HG03558 (cell line): ENCODE data around the gene GRB10.

Source experiments
- ATAC-seq: cut with Tn5 transposase; IDR thresholded peaks from one replicate; pipeline ENCODE4 v1.9.1; 2021; ENCODE audit warnings: moderate number of reproducible peaks; ENCODE audit not compliant: unreplicated experiment; ENCODE audit errors: extremely low read depth

The GRB10 gene

DNA sequence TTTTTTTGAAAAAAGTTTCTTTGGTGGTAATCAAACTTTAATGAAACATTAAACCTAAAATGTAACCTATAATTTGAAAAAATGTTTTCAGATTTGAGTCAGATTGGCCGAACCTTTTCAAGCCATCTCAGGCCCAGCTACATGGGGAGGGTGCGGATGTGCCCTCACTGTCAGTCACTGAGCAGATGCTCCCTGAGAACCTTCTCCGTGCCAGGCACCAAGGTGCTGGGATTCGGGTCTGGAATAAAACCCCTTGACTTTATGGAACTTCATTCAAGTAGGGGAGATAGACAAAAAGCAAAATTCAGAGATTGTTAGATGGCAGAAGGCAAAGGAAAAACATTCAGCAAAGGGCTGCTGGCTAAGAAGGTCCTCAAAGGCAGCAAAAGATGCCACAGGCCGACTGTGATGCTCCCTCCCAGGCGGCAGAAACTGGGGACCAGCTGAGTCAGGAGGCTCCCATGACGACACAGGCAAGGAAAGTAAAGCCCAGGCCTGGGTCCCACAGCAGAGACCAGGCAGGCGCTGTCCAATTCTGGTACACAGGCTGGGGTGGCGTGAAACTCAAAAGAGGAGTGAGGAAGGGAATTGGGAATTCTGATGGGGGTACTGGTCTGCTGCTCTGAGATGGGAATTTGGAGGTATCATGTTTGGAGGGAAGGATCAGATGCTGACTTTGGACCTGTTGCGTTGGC lies 135.3 kb downstream of the GRB10 start:
- ATAC-seq, result no peak

DNA sequence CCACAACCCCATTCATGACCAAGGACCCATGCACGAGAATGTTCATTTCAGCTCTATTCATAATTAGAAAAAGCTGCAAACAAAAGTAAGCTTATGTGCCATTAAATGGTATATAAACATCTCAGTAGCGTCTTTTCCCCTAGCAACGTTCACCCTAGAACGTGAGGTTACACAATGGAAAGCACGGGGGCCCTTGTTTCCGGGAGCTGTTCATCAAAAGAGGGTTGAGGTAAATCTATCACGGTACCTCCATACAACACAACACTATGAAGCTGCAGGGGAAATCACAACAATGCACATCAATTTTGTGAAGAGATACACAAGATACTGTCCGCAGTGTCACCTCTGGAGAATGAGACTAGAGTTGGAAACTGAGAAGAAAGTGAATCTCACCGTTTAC lies 136.6 kb downstream of the GRB10 start:
- no peak for ATAC-seq

- no peak for ATAC-seq
Observed at GRCh38 chr7:50645186-50645585, 137.5 kb downstream of the GRB10 start.

- ATAC-seq, result no peak
Observed at GRCh38 chr7:50644586-50644985, 138.1 kb downstream of the GRB10 start.

GRCh38 chr7:50644114-50644513 lies 138.6 kb downstream of the GRB10 start:
- no peak for ATAC-seq

- ATAC-seq, result no peak
Observed at GRCh38 chr7:50641442-50642405, 141.0 kb downstream of the GRB10 start.

DNA sequence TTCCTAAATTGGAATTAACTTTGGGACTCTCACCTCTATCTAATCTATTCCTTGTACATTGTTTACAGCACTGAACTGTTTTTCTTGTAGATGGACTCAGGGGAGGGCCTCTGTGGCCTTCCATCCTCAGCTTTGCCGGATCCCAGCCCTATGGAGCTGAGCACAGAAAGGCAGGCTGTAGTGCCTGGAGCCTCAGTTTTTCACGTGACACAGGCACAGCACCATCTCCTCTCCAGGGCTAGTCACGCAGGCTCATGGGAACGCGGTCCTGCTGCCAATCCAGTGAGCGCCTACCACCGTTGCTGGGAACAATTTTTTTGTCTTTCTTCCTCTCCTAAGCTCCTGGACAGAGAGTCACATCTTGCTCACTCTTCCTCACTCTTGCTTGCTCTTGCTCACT lies 141.9 kb downstream of the GRB10 start:
- ATAC-seq, result no peak

- no peak for ATAC-seq
Observed at GRCh38 chr7:50640256-50640655, 142.4 kb downstream of the GRB10 start.

GRCh38 chr7:50637725-50638643 lies 144.7 kb downstream of the GRB10 start:
- ATAC-seq, result no peak

- ATAC-seq, result no peak
Observed at GRCh38 chr7:50634378-50634777, 148.3 kb downstream of the GRB10 start.

DNA sequence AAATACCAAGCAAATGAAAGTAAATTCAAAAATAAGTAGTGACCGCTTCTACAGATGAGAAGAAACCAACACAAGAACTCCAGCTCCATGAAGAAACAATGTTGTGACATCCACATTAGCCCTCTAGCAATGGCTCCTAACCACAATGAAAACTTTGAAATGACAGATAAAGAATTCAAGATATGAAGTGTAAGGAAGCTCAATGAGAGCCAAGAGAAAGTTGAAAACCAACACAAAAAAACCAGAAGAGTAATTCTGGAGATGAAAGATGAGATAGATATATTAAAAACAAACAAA lies 149.3 kb downstream of the GRB10 start:
- no peak for ATAC-seq

DNA sequence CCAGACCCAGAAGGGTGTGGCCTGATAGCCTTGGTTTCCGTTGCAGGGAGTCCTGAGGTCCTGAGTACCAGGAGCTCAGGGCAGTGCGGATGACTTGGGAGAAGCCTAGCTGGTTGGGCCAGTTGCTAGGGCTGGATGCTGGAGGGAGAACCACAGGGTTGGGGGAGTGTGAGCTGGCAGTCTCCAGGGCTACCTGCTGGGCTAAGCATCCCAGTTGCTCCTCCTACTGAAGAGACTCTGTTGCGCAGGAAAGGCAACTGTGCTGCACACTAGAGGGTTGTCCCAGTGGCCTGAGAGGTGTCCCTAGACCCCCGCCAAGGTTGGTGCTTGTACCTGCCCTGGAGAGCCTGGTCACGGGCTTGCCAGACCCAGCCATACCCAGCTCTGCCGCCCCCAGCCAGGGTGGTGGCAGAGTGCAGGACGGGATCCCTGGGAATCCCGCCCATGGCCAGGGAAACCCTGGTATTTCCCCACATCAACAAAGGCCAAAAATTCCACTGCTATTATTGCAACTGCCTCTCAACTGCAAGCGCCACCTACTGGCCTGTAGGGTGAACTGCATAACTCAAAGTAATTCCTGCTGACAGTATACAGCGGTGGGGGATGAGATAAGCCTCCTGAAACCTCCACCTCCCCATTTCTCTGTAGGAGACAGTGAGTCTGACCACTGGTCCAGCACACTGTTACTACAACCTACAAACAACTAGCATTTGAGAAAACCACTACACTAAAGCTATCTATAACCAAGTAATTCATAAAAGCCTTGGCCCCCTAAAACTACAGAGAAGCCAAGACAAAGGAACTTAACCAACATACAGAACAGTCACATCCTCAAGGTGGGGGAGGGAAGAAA lies 149.9 kb downstream of the GRB10 start:
- ATAC-seq, result no peak

DNA sequence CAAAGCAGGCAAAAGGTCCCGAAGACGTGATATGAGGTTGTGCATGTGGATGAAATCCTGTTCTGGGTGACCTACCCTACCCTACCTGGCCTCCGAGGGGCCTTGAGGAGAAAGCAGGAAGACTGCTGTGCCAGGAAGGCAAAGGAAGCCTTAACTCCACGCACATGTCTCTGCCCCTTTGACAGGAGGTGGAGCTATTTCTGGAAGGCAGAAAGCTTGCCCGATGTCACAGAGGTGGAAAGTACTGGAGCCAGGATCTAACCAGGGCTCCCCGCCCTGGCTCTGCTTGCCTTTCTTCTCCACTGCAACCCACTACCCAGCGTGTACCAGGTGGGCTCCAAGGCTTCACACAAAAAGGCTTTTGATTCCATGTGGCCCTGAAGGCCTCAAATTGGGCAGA lies 151.1 kb downstream of the GRB10 start:
- ATAC-seq, result no peak

DNA sequence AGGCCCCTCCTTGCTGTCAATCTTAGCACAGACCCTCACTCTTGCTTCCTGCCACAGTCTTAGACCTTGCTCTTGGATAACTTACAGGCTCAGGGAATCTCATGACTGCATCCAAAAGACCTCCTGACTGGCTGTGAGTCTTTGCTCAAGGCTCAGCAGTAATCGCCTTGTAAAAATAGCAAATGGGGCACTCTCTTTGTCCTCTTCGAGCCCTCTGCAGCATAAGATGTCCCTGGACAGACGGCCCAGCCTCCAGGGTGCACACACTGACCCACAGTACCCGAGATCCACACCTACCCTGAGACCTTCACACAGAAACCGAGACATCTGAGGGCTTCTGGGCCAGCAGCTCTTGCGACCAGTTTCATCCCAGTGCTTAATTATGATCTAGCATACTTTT lies 151.6 kb downstream of the GRB10 start:
- ATAC-seq, result no peak

- no peak for ATAC-seq
Observed at GRCh38 chr7:50629238-50629901, 153.3 kb downstream of the GRB10 start.

GRCh38 chr7:50628434-50629084 lies 154.1 kb downstream of the GRB10 start:
- ATAC-seq, result no peak

DNA sequence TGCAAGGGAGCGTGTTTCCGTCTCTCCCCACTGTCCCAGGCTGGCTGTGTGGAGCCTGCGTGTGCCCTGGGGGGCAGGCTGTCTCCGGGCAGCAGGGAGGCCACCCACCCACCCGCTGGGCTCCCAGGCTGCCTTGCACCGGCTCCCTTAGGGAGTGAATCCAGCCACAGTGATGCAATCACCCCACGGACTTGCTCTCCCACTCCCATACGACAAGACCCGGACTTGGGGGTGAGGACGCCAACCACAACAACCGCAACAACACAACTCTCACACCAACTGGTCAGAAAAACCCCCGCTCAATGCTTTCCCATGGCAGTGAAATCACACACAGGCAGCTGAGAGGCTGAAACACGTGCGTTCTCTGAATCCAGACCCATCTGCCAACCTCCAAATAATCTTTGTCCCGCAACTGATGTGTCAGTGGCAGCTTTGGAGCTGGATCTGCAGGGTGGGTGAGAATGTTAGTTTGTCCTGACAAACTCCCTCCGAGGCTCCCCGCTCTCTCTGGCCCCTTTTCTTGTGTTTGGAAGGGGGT lies 154.8 kb downstream of the GRB10 start:
- ATAC-seq, result no peak

DNA sequence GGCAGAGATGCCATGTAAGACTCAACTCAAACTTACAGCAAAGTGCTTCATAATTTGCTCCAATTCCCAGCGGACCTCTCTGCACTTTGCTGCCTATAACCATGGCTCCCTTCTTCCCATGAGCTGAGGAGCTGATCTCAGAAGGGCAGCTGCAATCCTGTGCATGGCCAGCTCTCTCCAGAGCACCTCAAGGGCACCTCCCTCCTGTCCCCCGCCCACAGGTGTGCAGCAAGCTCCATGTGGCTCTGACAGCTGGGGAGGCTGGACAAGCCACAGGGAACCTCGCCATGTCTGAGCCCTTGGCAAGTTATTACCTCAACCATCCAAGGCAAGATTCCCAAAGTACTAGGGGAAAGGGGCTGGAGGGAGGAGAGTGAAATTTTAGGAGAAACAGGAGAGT lies 156.4 kb downstream of the GRB10 start:
- ATAC-seq, result no peak

DNA sequence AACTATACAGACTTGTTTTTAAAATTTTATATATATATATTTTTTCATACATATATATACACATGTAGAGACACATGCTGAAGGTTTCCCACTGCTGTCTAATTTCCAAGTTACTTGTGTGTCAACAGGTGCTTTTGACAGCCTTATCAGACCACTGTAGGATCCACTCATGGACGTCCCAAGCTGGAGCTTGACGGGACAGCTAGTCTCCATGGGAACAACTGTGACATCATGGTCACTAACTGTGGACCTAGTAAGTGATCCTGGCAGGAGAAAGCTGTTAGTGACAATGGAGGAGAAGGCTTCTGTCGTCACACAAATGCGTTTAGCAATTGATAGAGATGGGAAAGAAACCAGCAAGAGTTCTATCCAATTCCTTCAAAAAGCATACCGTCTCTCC lies 157.3 kb downstream of the GRB10 start:
- no peak for ATAC-seq
